Spleen (tissue), 7 donors: ENCODE measurements around the gene SF3B5.

ENCODE experiments used
- POLR2A ChIP-seq, 3 donors: fragments of 450-650 bp; IDR thresholded peaks; one replicate each; pipeline ENCODE4 v1.5.1; 2017; ENCODE audit warnings: antibody characterized with exemption in 3 of 3, mild to moderate bottlenecking in 1 of 3
- POLR2AphosphoS5 ChIP-seq, 3 donors: sonication (generic); formaldehyde crosslinking; IDR thresholded peaks; one replicate each; pipeline ENCODE4 v1.5.1; 2017; ENCODE audit warnings: antibody characterized with exemption in 3 of 3
- TF ChIP-seq, protein P1 (sequence below), 11 experiments: fragments of 200-600 bp in 7 of 11; fragments of 450-650 bp in 4 of 11; sonication (generic) in 4 of 11; IDR thresholded peaks in 8 of 11; conservative IDR thresholded peaks in 3 of 11; 1 replicate in 7 of 11; 2 replicates in 4 of 11; pipeline versions ENCODE4 v1.4.0 to v1.8.0; 2016 to 2021; ENCODE audit warnings: antibody characterized with exemption in 11 of 11, inconsistent platforms in 4 of 11, mild to moderate bottlenecking in 1 of 11
- donor health status: DM: no; HTN: no; CAD: no; lungs with moderate emphysema.
- donor health status: DM: no; HTN: no; CAD: no.
- donor health status: DM: no; HTN: no; CAD: no.

GRCh38 chr6:144113366-144113765 lies 18.0 kb upstream of the SF3B5 start:
- TF ChIP-seq, protein P1, sequence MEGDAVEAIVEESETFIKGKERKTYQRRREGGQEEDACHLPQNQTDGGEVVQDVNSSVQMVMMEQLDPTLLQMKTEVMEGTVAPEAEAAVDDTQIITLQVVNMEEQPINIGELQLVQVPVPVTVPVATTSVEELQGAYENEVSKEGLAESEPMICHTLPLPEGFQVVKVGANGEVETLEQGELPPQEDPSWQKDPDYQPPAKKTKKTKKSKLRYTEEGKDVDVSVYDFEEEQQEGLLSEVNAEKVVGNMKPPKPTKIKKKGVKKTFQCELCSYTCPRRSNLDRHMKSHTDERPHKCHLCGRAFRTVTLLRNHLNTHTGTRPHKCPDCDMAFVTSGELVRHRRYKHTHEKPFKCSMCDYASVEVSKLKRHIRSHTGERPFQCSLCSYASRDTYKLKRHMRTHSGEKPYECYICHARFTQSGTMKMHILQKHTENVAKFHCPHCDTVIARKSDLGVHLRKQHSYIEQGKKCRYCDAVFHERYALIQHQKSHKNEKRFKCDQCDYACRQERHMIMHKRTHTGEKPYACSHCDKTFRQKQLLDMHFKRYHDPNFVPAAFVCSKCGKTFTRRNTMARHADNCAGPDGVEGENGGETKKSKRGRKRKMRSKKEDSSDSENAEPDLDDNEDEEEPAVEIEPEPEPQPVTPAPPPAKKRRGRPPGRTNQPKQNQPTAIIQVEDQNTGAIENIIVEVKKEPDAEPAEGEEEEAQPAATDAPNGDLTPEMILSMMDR (IDR thresholded peaks at IDR 0.05 in 8 of 11, conservative IDR thresholded peaks at IDR 0.05 in 3 of 11) = no peak
- TF ChIP-seq POLR2A (IDR thresholded peaks at IDR 0.05) (no peak), POLR2AphosphoS5 (IDR thresholded peaks at IDR 0.05) (no peak)
